OCI-LY1 (cell line): ENCODE measurements around the gene DPP4.

Source experiments
- H2AFZ ChIP-seq: fragments of 200-600 bp; sonication (generic), shearing (Covaris generic); 2 replicates; pipeline ENCODE4 v1.6.0; 2014; ENCODE audit warnings: antibody characterized with exemption, mild to moderate bottlenecking, low read length
- H3F3A ChIP-seq: fragments of 200-600 bp; sonication (generic), shearing (Covaris generic); 2 replicates; pipeline ENCODE4 v1.6.0; 2014; ENCODE audit warnings: mild to moderate bottlenecking, antibody characterized with exemption, low read length, moderate library complexity; ENCODE audit not compliant: insufficient read depth
- H3K27ac ChIP-seq: fragments of 200-600 bp; sonication (generic); 2 replicates; pipeline ENCODE4 v1.5.1; 2014; ENCODE audit warnings: low read length, mixed run types, mild to moderate bottlenecking, low read depth; ENCODE audit not compliant: poor library complexity, severe bottlenecking
- H3K27me3 ChIP-seq: fragments of 200-600 bp; sonication (generic); 2 replicates; pipeline ENCODE4 v1.6.0; 2014; ENCODE audit warnings: antibody characterized with exemption, mild to moderate bottlenecking, low read length, moderate library complexity; ENCODE audit not compliant: insufficient read depth
- H3K36me3 ChIP-seq: fragments of 200-600 bp; sonication (generic); 2 replicates; pipeline ENCODE4 v1.6.1; 2014; ENCODE audit warnings: mild to moderate bottlenecking, antibody characterized with exemption, low read length, moderate library complexity, mixed read lengths; ENCODE audit not compliant: insufficient read depth
- H3K4me1 ChIP-seq: fragments of 200-600 bp; sonication (generic); 2 replicates; pipeline ENCODE4 v1.5.1; 2014; ENCODE audit warnings: mild to moderate bottlenecking, low read length, moderate library complexity; ENCODE audit not compliant: insufficient read depth, severe bottlenecking
- H3K4me2 ChIP-seq: fragments of 200-600 bp; sonication (generic), shearing (Covaris generic); 2 replicates; pipeline ENCODE4 v1.6.1; 2014; ENCODE audit warnings: low read length
- H3K4me3 ChIP-seq: fragments of 200-600 bp; sonication (generic); 2 replicates; pipeline ENCODE4 v1.5.1; 2014; ENCODE audit warnings: low read length, low read depth, mild to moderate bottlenecking, mixed read lengths; ENCODE audit not compliant: poor library complexity, severe bottlenecking
- H3K79me2 ChIP-seq: fragments of 200-600 bp; shearing (Covaris generic); 2 replicates; pipeline ENCODE4 v1.6.1; 2016; ENCODE audit warnings: mixed run types, low read length, mixed read lengths; ENCODE audit not compliant: insufficient read depth
- H3K9ac ChIP-seq: fragments of 200-600 bp; sonication (generic), shearing (Covaris generic); 2 replicates; pipeline ENCODE4 v1.6.1; 2014; ENCODE audit warnings: mild to moderate bottlenecking, low read length, mixed read lengths
- H3K9me2 ChIP-seq: fragments of 200-600 bp; sonication (generic), shearing (Covaris generic); 2 replicates; pipeline ENCODE4 v1.6.1; 2014; ENCODE audit warnings: low read depth, mild to moderate bottlenecking, low read length, mixed read lengths
- H3K9me3 ChIP-seq: fragments of 200-600 bp; shearing (Covaris generic); 2 replicates; pipeline ENCODE4 v1.6.1; 2014; ENCODE audit warnings: low read length, mixed read lengths
- H4K20me1 ChIP-seq: fragments of 200-600 bp; sonication (generic), shearing (Covaris generic); 2 replicates; pipeline ENCODE4 v1.6.0; 2016; ENCODE audit warnings: mild to moderate bottlenecking, low read length; ENCODE audit not compliant: insufficient read depth
- CTCF ChIP-seq: fragments of 200-600 bp; sonication (generic), shearing (Covaris generic); IDR thresholded peaks from 2 replicates; pipeline ENCODE4 v1.5.1; 2017; ENCODE audit warnings: mild to moderate bottlenecking, antibody characterized with exemption, low read length, moderate library complexity, mixed read lengths
- EZH2 ChIP-seq: fragments of 200-600 bp; sonication (generic), shearing (Covaris generic); IDR thresholded peaks from 2 replicates; pipeline ENCODE4 v1.8.0; 2017; ENCODE audit warnings: borderline replicate concordance, mixed run types, mild to moderate bottlenecking, antibody characterized with exemption, low read length, moderate library complexity, mixed read lengths

Gene DPP4

GRCh38 chr2:162038725-162039124 lies 35.3 kb downstream of the DPP4 start:
- H3K9me3 ChIP-seq, result no peaks in the 10 kb centered on the region
- H3F3A ChIP-seq, result no peaks in the 10 kb centered on the region
- no peak overlapping the region for H2AFZ ChIP-seq
- H3K27ac ChIP-seq, result no peak overlapping the region
- no peak overlapping the region for H3K9ac ChIP-seq
- H4K20me1 ChIP-seq, result no peaks in the 10 kb centered on the region
- no peaks in the 10 kb centered on the region for H3K79me2 ChIP-seq
- H3K36me3 ChIP-seq, result no peaks in the 10 kb centered on the region
- H3K9me2 ChIP-seq, result no peaks in the 10 kb centered on the region
- H3K4me3 ChIP-seq, result no peak overlapping the region
- no peak for TF ChIP-seq EZH2
- no peak for TF ChIP-seq CTCF
- no peaks in the 10 kb centered on the region for H3K27me3 ChIP-seq
- no peaks in the 10 kb centered on the region for H3K4me1 ChIP-seq
- H3K4me2 ChIP-seq, result no peak overlapping the region

DNA sequence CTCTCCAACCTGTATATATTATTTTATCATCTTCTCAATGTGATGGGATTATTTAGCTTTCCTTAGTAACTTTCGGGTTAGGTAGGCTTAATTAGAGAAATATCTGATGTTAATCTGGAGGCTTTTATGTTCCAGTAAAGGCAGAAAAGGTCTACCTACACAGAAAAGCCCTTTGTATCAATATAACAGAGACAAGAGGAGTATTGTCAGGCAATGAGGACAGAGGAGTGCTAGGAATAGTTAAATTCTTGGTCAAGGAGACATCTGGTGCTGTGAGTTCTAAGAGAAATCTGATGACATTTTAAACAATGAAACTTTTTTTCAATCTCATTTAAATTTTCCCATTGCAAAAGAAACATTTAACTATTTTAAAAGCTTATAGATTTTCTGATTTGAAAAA lies 36.1 kb downstream of the DPP4 start:
- Histone ChIP-seq H2AFZ (no peak overlapping the region), H3K4me2 (no peak overlapping the region), H3K9ac (no peak overlapping the region), H3K9me2 (no peaks in the 10 kb centered on the region), H3K27ac (no peak overlapping the region), H3K79me2 (no peaks in the 10 kb centered on the region), H3F3A (no peaks in the 10 kb centered on the region), H3K36me3 (no peaks in the 10 kb centered on the region), H4K20me1 (no peaks in the 10 kb centered on the region), H3K27me3 (no peaks in the 10 kb centered on the region), H3K4me1 (no peaks in the 10 kb centered on the region), H3K9me3 (no peaks in the 10 kb centered on the region), H3K4me3 (no peak overlapping the region)
- TF ChIP-seq CTCF (no peak), EZH2 (no peak)

DNA sequence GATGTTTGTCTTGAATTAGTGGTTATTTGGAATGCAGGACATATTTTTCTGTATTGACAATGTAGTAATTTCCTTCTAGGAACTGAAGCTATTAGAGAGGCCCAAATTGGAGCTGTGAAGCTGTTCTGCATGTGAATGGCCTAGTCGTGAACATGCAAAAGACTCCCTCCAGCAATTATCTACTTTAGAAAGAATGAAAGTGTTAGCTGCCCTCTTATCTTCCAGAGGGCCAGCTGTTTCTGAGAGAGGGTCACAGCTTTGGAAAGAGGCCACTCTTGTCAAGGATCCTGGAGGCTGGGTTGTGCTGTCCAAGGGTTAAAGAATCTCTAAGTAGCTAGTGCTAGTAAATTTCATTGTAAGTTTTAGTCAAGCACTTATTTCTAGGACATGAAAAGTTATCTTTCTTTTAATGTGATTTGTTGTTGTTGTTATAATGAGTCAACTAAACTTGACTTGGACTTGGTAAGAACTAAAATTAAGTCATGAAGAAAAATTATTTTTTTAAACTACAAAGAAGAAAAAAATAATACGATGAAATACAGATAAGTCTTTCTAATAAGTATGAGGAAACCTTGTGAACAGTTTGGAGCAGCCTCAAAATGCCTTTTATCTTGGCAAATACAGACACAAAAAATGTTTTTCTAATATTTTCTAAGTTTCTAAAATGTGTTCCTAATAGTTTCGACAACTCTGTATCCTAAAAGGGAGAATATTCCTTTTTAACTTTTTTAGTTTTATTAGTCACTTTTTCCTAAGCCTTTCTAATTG lies 36.8 kb downstream of the DPP4 start:
- no peaks in the 10 kb centered on the region for H3K9me3 ChIP-seq
- H3F3A ChIP-seq, result no peaks in the 10 kb centered on the region
- no peaks in the 10 kb centered on the region for H4K20me1 ChIP-seq
- no peaks in the 10 kb centered on the region for H3K9me2 ChIP-seq
- no peaks in the 10 kb centered on the region for H3K4me1 ChIP-seq
- no peak overlapping the region for H3K9ac ChIP-seq
- no peak overlapping the region for H3K27ac ChIP-seq
- TF ChIP-seq EZH2, result no peak
- no peak for TF ChIP-seq CTCF
- no peak overlapping the region for H2AFZ ChIP-seq
- H3K4me2 ChIP-seq, result no peak overlapping the region
- no peaks in the 10 kb centered on the region for H3K27me3 ChIP-seq
- H3K4me3 ChIP-seq, result no peak overlapping the region
- H3K79me2 ChIP-seq, result no peaks in the 10 kb centered on the region
- no peaks in the 10 kb centered on the region for H3K36me3 ChIP-seq
